Endometrium (tissue), 2 donors: ENCODE data around the gene FBXW7.

Source experiments
- FAIRE-seq: peaks from 2 replicates; lab custom pipeline; 2012; peaks lifted over from hg19 to GRCh38; lab: Jason Lieb, UNC
- donor health status: control.
- donor health status: control.

FBXW7 gene

DNA sequence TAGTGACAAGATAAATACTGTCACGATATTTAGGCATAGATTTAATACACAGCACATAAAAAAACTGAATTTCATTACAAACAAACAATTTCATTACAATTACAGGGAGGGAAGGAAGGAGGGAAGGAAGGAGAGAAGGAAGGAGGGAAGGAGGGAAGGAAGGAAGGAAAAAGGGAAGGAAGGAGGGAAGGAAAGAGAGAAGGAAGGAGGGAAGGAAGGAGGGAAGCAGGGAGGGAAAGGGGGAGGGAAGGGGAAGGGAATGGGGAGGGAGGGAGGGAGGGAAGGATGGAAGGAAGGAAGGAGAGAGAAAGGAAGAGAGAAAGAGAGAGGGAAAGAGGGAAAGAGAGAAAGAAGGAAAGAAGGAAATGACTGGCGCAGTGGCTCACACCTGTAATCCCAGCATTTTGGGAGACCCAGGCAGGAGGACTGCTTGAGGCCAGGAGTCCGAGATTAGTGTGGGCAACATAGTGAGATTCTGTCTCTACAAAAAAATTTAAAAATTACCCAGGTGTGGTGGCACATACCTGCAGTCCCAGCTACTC is 64.6 kb downstream of the FBXW7 start:
- no peak for FAIRE-seq

DNA sequence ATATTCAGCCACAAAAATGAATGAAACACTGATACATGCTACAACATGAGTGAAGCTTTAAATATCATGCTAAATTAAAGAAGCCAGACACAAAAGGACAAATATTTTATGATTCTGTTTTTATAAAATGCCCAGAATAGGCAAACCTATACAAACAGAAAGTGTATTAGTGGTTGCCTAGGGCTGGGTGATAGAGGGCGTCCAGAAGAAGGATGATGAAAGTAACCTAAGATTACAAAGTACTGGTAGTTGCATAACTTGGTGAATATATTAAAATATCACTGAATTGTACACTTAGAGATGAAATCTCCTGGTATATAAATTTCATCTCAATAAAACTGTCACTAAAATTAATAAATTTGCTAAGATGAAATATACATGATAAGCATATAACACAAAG is 67.5 kb downstream of the FBXW7 start:
- FAIRE-seq: no peak

DNA sequence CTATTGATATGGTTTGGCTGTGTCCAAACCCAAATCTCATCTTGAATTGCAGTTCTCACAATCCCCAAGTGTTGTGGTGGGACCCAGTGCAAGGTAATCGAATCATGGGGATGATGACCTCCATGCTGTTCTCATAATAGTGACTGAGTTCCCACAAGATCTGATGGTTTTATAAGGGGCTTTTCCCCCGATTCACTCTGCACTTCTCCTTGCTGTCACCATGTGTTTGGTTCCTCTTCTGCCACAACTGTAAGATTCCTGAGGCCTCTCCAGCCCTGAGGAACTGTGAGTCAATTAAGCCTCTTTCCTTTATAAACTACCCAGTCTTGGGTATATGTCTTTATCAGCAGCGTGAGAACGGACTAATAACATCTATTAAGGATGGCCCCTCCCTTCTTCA is 68.8 kb downstream of the FBXW7 start:
- no peak for FAIRE-seq

DNA sequence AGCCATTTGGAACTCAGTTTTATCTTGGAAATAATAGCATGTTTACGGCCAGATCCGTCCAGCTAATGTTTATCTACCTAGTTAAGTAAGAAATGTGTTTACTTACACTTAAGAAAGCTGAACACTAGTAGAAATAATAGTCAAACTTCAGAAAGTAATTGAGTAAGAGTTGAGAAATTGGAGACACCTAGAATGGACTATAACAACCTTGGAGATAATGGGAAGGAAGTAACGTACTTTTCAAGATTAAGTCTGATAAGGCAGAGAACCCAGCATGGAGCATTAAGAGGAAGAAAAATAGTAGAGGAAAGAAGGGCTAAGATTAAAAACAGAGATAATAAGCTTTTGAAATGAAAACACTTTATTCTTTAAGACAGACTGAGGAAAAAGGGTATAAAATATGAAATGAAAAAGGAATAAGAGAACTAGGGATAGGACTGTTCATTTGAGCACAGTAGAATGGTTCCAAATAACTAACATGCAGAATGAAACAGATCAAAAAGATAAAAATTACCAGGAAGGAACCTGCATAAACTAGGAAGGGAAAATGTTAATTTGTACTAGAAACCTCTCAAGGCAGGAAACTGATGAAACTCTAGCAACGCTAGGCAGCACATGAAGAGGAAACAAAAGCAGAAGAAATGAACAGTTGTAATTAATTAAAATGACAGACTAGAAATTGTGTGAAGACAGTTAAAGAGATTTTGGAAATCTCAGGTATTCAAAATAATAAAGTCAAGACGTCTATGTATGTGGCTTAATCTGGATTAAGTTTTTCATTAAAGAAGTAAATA is 71.7 kb downstream of the FBXW7 start:
- FAIRE-seq: no peak

DNA sequence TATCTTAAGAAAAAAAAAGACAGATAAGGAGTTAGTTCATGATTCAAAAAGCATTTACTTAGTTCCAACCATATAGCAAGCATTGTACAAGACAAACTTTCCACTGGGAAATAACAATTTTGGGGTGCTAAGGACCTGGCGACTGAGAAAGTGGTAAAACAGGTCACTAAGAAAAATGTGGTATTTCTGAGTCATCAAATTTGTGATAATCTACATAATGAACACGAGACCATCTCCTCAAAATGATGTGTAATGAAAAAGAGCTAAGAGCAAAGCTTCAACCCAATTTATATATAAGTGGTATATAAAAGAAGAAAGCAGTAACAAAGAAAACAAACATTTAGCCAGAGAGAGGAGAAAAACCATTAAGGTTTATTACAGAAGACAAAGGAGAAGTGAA is 72.3 kb downstream of the FBXW7 start:
- FAIRE-seq: no peak

DNA sequence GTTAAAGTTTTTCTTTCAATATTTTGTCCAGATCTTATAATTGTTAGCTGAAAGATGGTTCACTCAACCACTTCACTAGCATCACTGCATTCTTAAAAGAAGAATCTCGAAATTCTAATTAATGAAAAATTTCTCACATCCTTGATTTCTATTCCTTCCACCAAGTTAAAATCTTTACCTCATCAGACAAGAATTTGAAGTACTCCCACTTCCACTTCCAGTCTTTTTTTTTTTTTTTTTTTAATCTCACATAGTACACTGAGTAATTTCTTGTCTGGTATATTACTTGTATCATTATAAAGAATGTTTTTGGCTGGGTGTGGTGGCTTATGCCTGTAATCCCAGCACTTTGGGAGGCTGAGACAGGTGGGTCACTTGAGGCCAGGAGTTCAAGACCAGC is 73.2 kb downstream of the FBXW7 start:
- FAIRE-seq: no peak

DNA sequence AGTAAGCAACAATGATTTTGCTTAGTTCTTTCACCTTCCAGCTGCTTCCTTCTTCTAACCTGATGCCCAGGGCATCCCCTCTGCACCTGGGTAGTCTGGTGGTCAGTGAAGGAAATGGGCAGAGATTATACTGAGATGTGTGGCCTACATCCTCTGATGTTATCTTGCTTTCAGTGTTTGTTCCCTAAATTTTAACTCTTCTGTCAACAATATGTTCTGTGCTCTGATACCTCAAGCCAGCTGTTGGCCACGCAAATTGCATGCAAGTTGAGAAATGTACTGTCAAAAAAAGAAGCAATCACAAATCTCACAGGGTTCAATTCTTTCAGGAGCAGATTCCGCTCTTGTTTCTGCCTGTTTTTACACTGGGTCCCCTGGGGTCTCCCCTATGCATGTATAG is 73.8 kb downstream of the FBXW7 start:
- FAIRE-seq: no peak

DNA sequence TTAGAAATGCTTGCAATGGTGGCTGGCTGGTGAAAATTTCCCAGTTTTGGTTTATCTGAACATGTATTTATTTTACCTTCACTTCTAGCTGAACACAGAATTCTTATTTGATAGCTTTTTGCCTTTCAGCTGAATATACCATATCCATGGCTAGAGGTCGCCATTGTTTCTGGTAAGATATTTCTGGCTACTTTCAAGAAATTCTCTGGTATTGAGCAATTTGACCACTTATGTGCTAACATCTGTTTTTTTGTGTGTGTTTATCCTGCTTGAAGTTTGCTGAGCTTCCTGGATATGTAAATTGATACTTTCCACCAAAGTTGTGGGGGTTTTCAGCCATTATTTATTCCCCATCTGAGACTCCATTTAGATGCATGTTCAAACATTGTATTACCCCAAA is 75.4 kb downstream of the FBXW7 start:
- no peak for FAIRE-seq

DNA sequence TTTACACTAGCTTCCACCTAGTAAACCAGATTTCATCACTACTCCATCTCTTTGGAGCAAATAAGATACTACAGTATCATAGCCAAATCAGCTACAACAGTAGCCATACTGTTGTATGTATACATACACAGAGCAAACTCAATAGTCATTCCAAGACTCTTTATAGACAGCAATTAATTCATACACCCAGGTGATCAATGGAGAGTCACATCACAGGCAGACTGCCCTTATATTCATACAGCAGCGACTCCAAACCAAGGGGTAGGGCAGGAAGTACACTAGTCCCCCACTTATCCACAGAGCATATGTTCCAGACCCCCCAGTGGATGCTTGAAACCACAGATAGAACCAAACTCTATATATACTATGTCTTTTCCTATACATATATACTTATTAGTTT is 76.6 kb downstream of the FBXW7 start:
- no peak for FAIRE-seq

DNA sequence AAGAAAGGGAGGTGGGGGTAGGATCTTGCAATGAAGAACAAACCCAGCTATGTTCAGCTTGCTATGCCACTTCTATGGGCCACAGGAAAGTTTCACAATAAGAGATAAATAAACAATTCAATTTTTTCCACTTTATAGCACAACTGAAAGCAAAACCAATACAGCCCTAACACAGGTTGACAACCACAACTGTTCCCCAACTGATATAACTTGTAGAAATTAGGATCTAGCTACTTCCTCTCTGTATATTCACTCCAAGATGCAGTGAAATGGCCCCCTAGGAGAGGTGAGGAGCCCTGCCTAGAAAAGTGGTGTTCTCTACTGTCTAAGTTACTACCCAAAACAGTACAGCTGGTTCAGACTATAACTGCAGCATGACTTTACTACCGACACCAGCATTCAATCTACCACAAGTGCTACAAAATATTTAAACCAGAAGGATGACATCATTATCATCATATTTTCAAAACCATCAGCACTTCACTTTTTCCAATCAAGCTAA is 77.0 kb downstream of the FBXW7 start:
- no peak for FAIRE-seq

DNA sequence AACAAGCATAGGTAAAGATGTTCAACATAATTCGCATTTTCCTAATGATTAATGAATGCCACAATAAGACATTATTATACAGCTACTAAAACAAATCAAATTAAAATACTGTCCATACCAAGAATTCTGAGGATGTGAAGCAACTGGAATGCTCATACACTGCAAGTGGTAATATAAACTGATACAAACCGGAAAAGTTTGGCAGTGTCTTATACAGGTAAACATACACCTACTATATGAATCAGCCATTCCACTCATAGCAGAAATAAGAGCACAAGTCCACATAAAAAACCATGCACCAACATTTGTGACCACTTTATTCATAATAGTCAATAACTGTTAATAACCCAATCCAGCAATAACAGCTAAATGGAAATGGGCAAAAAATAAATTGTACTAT is 79.3 kb downstream of the FBXW7 start:
- peak; percentile 15 for FAIRE-seq

DNA sequence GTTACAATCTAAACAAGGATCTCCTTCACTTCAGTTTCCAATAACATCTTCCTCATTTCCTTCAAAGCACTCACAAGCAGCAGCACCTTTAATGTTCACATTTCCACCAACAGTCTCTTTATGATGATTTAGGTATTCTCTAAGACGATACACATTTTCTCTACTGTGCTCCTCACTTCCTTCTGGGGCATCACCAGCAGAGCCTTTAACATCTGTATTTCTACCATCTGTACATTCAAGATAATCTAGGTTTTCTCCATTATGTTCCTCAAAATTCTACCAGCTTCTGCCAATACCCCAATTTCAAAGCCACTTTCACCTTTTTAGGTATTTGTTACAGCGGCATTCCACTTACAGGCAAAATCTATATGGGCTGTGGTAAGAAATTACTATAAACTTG is 80.6 kb downstream of the FBXW7 start:
- FAIRE-seq: no peak

DNA sequence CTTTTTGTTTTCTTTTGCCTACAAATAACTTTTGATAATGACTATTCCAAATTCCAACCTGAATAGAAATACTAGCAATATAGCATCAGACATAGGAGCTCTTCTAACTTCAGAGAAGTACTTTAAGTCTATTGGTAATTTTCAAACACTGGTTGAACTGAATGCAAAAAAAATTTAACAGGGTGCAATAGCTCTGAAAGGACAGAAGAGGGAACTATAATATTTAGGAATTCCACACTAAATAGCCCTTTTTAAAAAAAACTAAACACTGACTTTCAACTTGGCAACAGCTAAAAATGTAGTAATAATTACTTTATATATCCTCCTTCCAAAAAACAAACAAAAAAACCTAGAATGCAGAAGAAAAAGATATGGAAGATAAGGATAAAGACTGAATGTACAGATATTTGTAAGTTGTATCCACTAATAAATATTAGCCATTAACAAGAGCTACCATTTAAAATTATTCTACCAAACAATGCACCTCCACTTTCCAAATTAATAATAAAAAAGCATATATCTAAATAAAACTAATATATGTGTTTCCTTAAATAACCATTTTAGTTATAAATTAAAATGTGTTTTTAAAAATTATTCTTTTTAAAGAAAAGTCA is 81.4 kb downstream of the FBXW7 start:
- FAIRE-seq: peak; percentile 89

DNA sequence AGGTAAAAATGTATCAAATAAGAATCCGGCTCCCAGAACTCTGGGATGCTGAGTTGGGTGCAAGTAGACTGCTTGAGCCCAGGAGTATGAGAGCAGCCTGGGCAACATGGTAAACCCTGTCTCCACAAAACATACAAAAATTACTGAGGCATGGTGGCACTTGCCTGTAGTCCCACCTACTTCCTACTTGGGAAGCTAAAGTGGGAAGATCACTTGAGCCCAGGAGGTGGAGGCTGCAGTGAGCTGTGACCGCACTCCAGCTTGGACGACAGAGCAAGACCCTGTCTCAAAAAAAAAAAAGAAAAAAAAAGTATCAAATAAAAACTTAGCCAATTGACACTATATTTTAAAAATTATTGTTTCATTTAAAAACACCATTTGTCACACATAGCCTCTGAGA is 84.4 kb downstream of the FBXW7 start:
- FAIRE-seq: no peak

DNA sequence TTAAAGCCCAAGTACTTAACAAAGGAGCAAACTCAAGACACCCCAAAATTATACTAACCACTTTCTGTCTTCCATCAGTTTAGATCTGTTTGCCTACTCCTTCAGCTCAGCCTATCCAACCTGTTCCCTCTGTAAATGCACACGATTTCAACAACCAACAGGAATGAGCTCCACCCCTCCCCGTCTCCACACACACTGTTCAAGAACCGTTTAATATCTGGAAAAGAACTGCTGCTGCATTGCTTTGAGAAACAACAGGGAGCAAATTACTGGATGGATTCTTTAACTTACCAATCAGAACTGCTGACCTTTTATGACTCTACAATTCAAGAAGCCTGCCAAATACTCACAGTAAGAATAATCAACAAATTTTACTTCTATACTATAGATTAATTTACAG is 87.0 kb downstream of the FBXW7 start:
- no peak for FAIRE-seq

DNA sequence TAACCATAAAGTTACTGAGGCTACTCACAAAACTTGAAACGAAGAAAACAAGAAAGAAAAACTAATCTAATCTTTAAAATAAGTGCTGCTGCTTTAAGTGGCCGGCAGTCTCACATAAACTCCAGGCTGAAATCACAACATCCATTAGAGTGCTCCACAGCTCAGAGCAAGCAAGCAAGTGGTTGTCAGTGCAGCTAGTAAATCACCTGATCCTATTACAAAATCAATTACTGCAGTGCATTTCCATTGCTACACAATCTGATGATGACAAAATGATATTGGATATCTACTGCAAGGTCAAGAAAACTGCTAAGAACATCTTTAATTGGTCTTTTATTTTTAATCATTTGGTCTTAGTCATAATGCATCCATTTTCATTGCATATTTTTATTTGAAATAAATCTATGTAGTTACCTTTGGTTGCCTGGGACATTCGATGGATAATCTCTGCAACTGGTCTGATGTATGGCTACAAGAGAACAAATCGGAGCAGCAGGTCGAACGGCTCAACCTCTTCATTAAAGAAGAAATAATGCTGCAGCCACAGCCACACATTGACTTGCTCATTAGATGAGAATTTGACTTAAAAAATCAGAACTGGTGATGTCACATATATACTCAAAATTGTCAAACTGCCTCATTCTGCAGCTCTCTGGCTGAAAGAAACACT is 87.7 kb downstream of the FBXW7 start:
- FAIRE-seq: no peak

DNA sequence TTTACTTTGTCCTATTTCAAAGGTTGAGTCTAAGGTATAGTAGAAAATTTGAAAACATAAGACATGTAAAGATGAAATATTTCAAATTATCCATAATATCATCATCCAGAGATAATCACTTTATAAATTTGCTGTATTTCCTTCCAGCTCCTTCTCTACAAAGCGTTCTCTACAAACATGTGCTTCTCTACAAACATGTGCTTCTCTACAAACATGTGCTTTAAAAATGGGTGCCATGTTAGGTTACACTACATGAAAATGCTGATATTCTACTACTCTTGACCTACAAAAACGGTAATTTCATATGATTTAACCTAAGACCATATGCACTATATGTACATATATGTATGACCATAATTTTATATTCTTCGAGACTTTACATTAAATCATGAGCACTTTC is 92.0 kb downstream of the FBXW7 start:
- no peak for FAIRE-seq

DNA sequence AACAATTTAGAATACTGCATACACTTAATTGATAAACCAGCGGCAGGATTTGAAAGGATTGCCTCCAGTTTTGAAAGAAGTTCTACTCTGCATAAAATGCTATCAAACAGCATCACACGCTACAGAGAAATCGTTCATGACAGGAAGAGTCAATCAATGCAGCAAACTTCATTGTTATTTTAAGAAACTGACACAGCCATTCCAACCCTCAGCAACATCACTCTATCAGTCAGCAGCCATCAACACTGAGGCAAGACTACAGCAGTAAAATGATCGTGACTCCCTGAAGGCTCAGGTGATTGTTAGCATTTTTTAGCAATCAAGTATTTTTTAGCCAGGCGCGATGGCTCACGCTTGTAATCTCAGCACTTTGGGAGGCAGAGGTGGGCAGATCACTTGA is 98.3 kb downstream of the FBXW7 start:
- FAIRE-seq: no peak

DNA sequence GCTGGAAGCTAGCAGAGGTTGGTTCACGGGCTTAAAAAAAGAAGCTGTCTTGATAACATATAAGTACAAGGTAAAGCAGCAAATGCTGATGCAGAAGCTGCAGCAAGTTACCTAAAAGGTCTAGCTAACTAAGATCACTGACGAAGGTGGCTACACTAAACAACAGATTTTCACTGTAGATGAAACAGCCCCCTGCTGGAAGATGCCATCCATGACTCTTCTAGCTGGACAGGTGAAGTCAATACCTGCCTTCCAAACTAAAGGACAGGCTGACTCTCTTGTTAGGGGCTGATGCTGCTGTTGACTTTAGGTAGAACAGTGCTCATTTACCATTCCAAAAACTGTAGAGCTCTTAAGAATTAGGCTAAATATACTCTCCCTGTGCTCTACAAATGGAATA is 99.5 kb downstream of the FBXW7 start:
- no peak for FAIRE-seq

DNA sequence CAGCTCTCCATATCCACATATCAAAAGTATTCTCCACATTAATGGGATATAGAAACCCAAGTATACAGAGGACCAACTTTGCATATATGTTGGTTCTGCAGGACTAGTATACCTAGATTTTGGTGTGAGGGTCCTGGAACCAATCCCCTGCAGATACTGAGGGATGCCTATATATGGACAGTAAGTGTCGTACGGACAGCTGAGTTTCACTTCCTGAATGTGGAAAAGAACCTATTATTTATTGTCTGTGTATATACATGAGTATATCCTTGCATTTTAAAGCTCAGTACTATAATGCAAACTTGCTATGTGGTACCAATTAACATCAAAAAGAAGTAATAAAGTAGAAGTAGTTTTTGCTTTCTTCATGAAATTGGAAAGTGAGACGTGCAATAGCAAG is 101.9 kb downstream of the FBXW7 start:
- FAIRE-seq: no peak

DNA sequence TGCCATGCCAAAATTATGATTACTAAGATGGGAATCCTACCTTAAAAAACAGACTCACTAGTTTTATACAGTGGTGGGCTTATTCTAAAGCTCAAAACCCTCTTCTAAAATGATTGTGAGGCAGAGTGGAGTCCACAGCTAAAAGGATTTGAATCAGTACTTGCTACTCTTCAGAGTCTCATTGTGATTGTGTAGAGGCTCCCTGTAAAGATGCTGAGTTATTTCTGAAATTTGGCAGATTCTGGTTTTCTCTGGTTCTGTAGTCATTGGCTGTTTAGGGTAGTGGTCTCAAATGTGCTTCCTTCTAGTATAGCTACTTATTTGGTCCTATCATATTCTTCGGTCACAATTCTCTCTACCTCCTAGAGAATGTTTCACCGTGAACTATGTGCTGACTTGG is 104.1 kb downstream of the FBXW7 start:
- no peak for FAIRE-seq

DNA sequence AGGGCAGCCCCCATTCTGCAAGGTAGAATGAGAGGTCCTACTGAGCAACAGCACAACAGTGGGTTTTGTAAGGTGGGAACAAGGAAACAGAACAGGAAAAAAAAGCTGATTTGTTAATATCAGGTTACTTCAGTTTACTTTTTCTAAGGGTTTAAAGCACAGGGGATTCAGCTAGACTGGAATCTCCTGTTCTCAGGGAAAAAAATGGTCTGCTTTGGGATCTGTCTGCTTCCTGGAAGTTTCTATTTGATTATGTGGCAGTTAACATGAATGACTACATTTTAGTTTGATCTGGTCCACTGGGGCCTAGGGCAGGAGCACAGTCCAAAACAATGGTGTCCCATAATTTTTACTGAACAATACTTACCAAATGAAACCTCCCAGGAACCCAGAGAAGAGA is 104.6 kb downstream of the FBXW7 start:
- FAIRE-seq: no peak

DNA sequence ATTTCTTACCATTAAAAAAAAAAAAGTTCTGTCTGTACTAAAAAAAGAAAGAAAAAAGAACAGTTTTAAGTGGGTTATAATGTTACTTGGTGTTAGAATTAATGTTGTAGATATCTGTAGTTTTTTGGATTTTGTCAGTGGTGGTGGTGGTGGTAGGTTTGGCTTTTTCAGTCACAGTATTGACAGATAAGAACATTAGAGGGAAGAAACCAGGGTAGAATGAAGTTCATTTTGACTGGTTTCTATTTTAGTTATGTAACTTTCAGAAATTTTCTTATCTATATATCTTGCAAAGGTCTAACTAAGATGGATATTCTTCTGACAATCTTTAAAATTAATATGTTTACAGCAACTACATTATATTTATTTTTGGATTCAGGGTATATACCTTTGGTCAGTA is 105.4 kb downstream of the FBXW7 start:
- FAIRE-seq: no peak
